Heart left ventricle (tissue), 16 donors: Measurements from ENCODE around the gene MAP1LC3B2. TPM values are rescaled to one million over a fixed set of nuclear protein-coding genes. Genes with fewer than 3 reads are reported as not detected.

ENCODE experiments used
- ATAC-seq, 4 donors: fragments of 200-7000 bp; cut with Tn5 transposase; one replicate each; pipeline ENCODE4 v1.9.1; 2020 to 2022; ENCODE audit warnings: moderate library complexity in 4 of 4, mild to moderate bottlenecking in 3 of 4, moderate number of reproducible peaks in 1 of 4
- DNase-seq, 5 donors: peaks; one replicate each; pipeline ENCODE4 v3.0.0-alpha.2; 2020
- H3K27ac ChIP-seq, 12 donors: fragments of 200-600 bp; sonication (generic) in 4 of 12; one replicate each; pipeline versions ENCODE4 v1.5.0 to v1.8.0; 2016 to 2022; ENCODE audit warnings: mild to moderate bottlenecking in 2 of 12
- H3K27me3 ChIP-seq, 9 donors: fragments of 200-600 bp; sonication (generic) in 2 of 9; one replicate each; pipeline versions ENCODE4 v1.5.1 to v1.8.0; 2016 to 2022; ENCODE audit warnings: mild to moderate bottlenecking in 3 of 9
- H3K36me3 ChIP-seq, 9 donors: fragments of 200-600 bp; sonication (generic) in 2 of 9; one replicate each; pipeline versions ENCODE4 v1.5.0 to v1.8.0; 2018 to 2022; ENCODE audit warnings: mild to moderate bottlenecking in 2 of 9
- H3K4me1 ChIP-seq, 12 donors: fragments of 200-600 bp; sonication (generic) in 4 of 12; one replicate each; pipeline versions ENCODE4 v1.5.0 to v1.8.0; 2016 to 2022; ENCODE audit warnings: mild to moderate bottlenecking in 3 of 12
- H3K4me3 ChIP-seq, 12 donors: fragments of 200-600 bp; sonication (generic) in 4 of 12; one replicate each; pipeline versions ENCODE4 v1.5.0 to v1.8.0; 2017 to 2022; ENCODE audit warnings: mild to moderate bottlenecking in 9 of 12, moderate library complexity in 4 of 12
- H3K9me3 ChIP-seq, 12 donors: fragments of 200-600 bp; sonication (generic) in 4 of 12; one replicate each; pipeline versions ENCODE4 v1.5.0 to v1.8.0; 2016 to 2022; ENCODE audit warnings: mild to moderate bottlenecking in 1 of 12
- CTCF ChIP-seq, 12 donors: fragments of 200-600 bp; sonication (generic) in 4 of 12; IDR thresholded peaks; one replicate each; pipeline versions ENCODE4 v1.5.0 to v1.8.0; 2018 to 2022; ENCODE audit warnings: antibody characterized with exemption in 12 of 12, mild to moderate bottlenecking in 5 of 12
- POLR2A ChIP-seq, 2 donors: fragments of 450-650 bp; IDR thresholded peaks; one replicate each; pipeline ENCODE4 v1.6.1; 2017; ENCODE audit warnings: antibody characterized with exemption in 2 of 2, mild to moderate bottlenecking in 2 of 2, moderate library complexity in 2 of 2
- WGBS, 4 donors: extraction: QIAGEN DNeasy Blood & Tissue Kit in 2 of 4; methylation state at CpG; one replicate each; pipeline versions ENCODE4 v1.1.5 to v1.1.7; 2013 to 2018; 5-methylcytosine and 5-hydroxymethylcytosine counted together
- intact Hi-C, 10 donors: fragments of 100-400 bp; cut with DNase I; formaldehyde crosslinking; loops; one replicate each; pipeline versions ENCODE4 v1.11.1 to v1.14.2; 2022
- polyA plus RNA-seq, 2 donors: library from polyadenylated mRNA; stranded (reverse); fragments of 200-250 nt; gene quantifications; one replicate each; pipeline ENCODE4 v1.2.3, GENCODE V29; 2013
- total RNA-seq, 9 donors: library from RNA; depleted of rRNA in 2 of 9; stranded (reverse); fragments of >200 nt in 2 of 9; fragmentation: NEBNext Ultra II Directional in 3 of 9; extraction: Animal tissue kit (Norgen Biotek cat#: 25700) in 3 of 9; gene quantifications; one replicate each; pipeline versions ENCODE4 v1.1.0 to v1.2.4, GENCODE V29; 2016 to 2023
- donor health status: ischemic (EF 13 %, LVEDD 7.1; RV severe dilation, severe dysfunction).
- donor health status: healthy with polysubstance abuse.
- donor health status: DM: no; HTN: yes; CAD: no.
- donor health status: DM: no; HTN: no; CAD: no.
- donor health status: ischemic (EF 25% LVEDD 6.9; RV normal size, moderate dysfunction).
- donor health status: ischemic (EF 25% LVEDD 5.7; RV mildly dilated, moderate dysfunction).
- donor health status: healthy.
- donor health status: DM: yes; HTN: yes; CAD: no.
- donor health status: ischemic (EF 35%, LVEDD 5.7; RV mildly dilated, moderate dysfunction).
- donor health status: nonischemic (EF 11% LVEDD 7.7; RV severe dilation, severe dysfunction).
- donor health status: DM: yes; HTN: yes; CAD: no.
- donor health status: PGD.
- donor health status: ischemic (EF 29% LVEDD 5.4; RV normal size, mild dysfunction).
- donor health status: nonischemic (EF 23%, LVEDD 6.1; RV moderate dilation, normal function).

Gene MAP1LC3B2
- total and polyA plus RNA-seq, 11 donors: 0.91 to 5.4 (median 2.3) TPM

- no peak overlapping the region for H3K27ac ChIP-seq
- TF ChIP-seq CTCF (IDR thresholded peaks at IDR 0.05) (no peak), POLR2A (IDR thresholded peaks at IDR 0.05) (no peak)
- H3K4me1 ChIP-seq: peaks cover 0 to 40% (median 17%) of the 10 kb centered on the region in 12 donors
- ATAC-seq (peak in 1 of 4 donors; percentile 15), DNase-seq (no peak)
- no peak overlapping the region for H3K4me3 ChIP-seq
- WGBS, 4 donors: 58 to 67% (median 61%) methylated on average over 15 of the region's 15 CpGs
- no peaks in the 10 kb centered on the region for H3K27me3 ChIP-seq
- intact Hi-C loops: no loop called here
- no peaks in the 10 kb centered on the region for H3K36me3 ChIP-seq
- no peaks in the 10 kb centered on the region for H3K9me3 ChIP-seq
Observed at GRCh38 chr12:116542345-116542956, 16.7 kb upstream of the MAP1LC3B2 start.

- no peak for TF ChIP-seq CTCF (IDR thresholded peaks at IDR 0.05)
- no peak for TF ChIP-seq POLR2A (IDR thresholded peaks at IDR 0.05)
- Histone ChIP-seq H3K27me3 (no peaks in the 10 kb centered on the region), H3K4me3 (no peak overlapping the region), H3K27ac (peak overlapping the region in 1 of 12 donors; percentile 11), H3K9me3 (no peaks in the 10 kb centered on the region), H3K36me3 (no peaks in the 10 kb centered on the region), H3K4me1 (peaks cover 0 to 30% (median 20%) of the 10 kb centered on the region in 12 donors)
- peak in 1 of 5 donors; percentile 39 for DNase-seq
- peak in 3 of 4 donors; percentile 28 to 55 (median 43) for ATAC-seq
- WGBS, 4 donors: 67 to 83% (median 81%) methylated on average over 5 of the region's 5 CpGs
- intact Hi-C loops: no loop called here
Observed at GRCh38 chr12:116544656-116545055, 14.5 kb upstream of the MAP1LC3B2 start.

GRCh38 chr12:116545144-116545543 is 14.0 kb upstream of the MAP1LC3B2 start:
- TF ChIP-seq CTCF (IDR thresholded peaks at IDR 0.05): no peak
- TF ChIP-seq POLR2A (IDR thresholded peaks at IDR 0.05): no peak
- Histone ChIP-seq H3K36me3 (no peaks in the 10 kb centered on the region), H3K27ac (peak overlapping the region in 1 of 12 donors; percentile 11), H3K27me3 (no peaks in the 10 kb centered on the region), H3K9me3 (no peaks in the 10 kb centered on the region), H3K4me3 (no peak overlapping the region), H3K4me1 (peaks cover 0 to 26% (median 16%) of the 10 kb centered on the region in 12 donors)
- WGBS, 4 donors: 72 to 79% (median 77%) methylated on average over 6 of the region's 6 CpGs
- intact Hi-C loops: no loop called here
- no peak for DNase-seq
- ATAC-seq: peak in 2 of 4 donors; percentile 27 to 44

- no peak overlapping the region for H3K4me3 ChIP-seq
- H3K27me3 ChIP-seq: no peaks in the 10 kb centered on the region
- TF ChIP-seq CTCF (IDR thresholded peaks at IDR 0.05) (no peak), POLR2A (IDR thresholded peaks at IDR 0.05) (no peak)
- 82 to 95% (median 87%) methylated on average over 6 of the region's 6 CpGs for WGBS, 4 donors
- H3K27ac ChIP-seq: no peak overlapping the region
- no peaks in the 10 kb centered on the region for H3K9me3 ChIP-seq
- intact Hi-C loops: no loop called here
- ATAC-seq (no peak), DNase-seq (no peak)
- H3K4me1 ChIP-seq: peaks cover 0 to 21% (median 14%) of the 10 kb centered on the region in 12 donors
- H3K36me3 ChIP-seq: no peaks in the 10 kb centered on the region
Observed at GRCh38 chr12:116545936-116546335, 13.2 kb upstream of the MAP1LC3B2 start.
